ENCODE results near the gene AP2S1.

GRCh38 chr19:46900341-46900740 is 49.7 kb upstream of the AP2S1 start:
- no peak for TF ChIP-seq CTCF (IDR thresholded peaks at IDR 0.05)
- TF ChIP-seq POLR2A (IDR thresholded peaks at IDR 0.05): no peak
- TF ChIP-seq POLR2AphosphoS5 (IDR thresholded peaks at IDR 0.05; ENCODE audit: insufficient read depth in 1 of 2, low read depth in 1 of 2): no peak
